Erythroblast (primary cell): ENCODE data around the gene MS4A18.

Source experiments
- GATA1 ChIP-seq: IDR thresholded peaks from 2 replicates; pipeline ENCODE4 v1.6.1; 2011; ENCODE audit warnings: low read depth, mild to moderate bottlenecking, control low read depth, low read length, moderate library complexity
- POLR2A ChIP-seq: IDR thresholded peaks from 2 replicates; pipeline ENCODE4 v1.6.1; 2011; ENCODE audit warnings: mild to moderate bottlenecking, low read length

DNA sequence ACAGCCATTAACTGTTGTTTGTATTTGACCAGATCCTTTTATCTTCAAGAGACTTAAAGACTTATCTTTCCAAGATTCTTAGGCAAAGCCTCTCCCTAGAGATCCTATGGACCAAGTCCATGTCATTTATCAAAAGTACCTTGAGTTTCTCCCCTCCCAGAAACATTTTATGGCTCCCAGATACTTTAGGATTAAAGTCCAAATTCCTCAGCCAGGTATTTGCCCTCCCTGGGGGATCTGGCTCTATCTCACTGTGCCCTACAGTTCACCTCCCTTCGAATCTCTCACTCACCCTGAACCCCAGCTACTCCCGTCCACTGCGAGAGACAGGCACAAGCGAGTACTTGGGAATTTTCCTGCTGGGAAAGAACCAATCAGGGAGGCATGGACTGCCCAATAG lies 13.2 kb upstream of the MS4A18 start:
- no peak for TF ChIP-seq POLR2A
- no peak for TF ChIP-seq GATA1
